ENCODE results near the gene TRIM17.

The TRIM17 gene

DNA sequence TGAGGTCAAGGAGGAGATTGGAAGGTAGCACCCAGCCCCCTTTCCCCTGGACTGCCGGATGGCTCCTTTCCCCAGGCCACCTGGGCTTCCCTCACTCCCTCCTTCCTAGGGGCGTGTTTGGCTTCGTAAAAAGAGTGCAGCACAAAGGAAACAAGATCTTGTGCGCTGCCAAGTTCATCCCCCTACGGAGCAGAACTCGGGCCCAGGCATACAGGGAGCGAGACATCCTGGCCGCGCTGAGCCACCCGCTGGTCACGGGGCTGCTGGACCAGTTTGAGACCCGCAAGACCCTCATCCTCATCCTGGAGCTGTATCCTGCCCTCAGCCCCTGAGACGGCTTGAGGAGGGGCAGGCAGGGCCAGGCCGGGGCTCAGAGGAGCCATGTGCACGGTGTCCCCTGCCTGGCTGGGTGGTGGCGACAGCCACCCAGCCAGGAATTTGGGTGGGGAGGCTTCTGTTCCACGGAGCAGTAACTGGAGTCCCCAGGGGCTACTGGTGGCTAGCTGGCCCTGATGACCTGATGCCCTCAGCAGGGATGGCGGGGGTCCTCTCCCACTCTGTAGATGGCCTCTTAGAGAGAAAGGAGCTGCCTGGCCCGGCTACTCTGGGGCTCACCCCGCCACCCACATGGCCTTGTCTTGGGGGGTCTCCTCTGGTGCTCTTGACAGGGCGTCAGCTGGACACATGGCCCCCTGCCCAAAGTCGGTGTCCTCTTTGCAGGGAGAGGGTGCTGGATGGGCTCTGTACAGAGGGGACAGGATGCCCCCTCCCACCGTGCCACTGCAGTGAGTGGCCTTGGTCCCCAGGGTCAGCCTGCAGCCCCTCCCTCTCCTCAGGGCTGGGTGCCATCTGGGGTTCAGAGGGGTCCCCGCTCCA lies 49.6 kb downstream of the TRIM17 start:
- H3K9me3 ChIP-seq (ENCODE audit: insufficient read depth, low read depth, low read length), result no peaks in the 10 kb centered on the region
- H3K9ac ChIP-seq (ENCODE audit: low read depth, low read length, poor library complexity, severe bottlenecking), result no peak overlapping the region
- no peaks in the 10 kb centered on the region for H3K27me3 ChIP-seq (ENCODE audit: insufficient read depth, low read length, poor library complexity, severe bottlenecking)
- H3K4me1 ChIP-seq (ENCODE audit: insufficient read depth, low read length, poor library complexity, severe bottlenecking), result no peaks in the 10 kb centered on the region
- TF ChIP-seq CTCF (conservative IDR thresholded peaks at IDR 0.05; ENCODE audit: low read length) (no peak), EZH2phosphoT487 (IDR thresholded peaks at IDR 0.05; ENCODE audit: borderline replicate concordance) (no peak)
- no peak overlapping the region for H3K4me3 ChIP-seq (ENCODE audit: low read length, poor library complexity, severe bottlenecking)
- H3K36me3 ChIP-seq (ENCODE audit: insufficient read depth, low read length), result no peaks in the 10 kb centered on the region
- no peaks in the 10 kb centered on the region for H4K20me1 ChIP-seq (ENCODE audit: insufficient read depth, low read length, poor library complexity, severe bottlenecking)
- no peak overlapping the region for H2AFZ ChIP-seq (ENCODE audit: low read length)
- no peaks in the 10 kb centered on the region for H3F3A ChIP-seq (ENCODE audit: low read depth)
- no peak overlapping the region for H3K4me2 ChIP-seq (ENCODE audit: low read depth, low read length, poor library complexity, severe bottlenecking)
- H3K9me2 ChIP-seq (replicated peaks; ENCODE audit: low read depth, low read length), result no peaks in the 10 kb centered on the region
- H3K79me2 ChIP-seq (ENCODE audit: insufficient read depth, low read length), result no peaks in the 10 kb centered on the region

DNA sequence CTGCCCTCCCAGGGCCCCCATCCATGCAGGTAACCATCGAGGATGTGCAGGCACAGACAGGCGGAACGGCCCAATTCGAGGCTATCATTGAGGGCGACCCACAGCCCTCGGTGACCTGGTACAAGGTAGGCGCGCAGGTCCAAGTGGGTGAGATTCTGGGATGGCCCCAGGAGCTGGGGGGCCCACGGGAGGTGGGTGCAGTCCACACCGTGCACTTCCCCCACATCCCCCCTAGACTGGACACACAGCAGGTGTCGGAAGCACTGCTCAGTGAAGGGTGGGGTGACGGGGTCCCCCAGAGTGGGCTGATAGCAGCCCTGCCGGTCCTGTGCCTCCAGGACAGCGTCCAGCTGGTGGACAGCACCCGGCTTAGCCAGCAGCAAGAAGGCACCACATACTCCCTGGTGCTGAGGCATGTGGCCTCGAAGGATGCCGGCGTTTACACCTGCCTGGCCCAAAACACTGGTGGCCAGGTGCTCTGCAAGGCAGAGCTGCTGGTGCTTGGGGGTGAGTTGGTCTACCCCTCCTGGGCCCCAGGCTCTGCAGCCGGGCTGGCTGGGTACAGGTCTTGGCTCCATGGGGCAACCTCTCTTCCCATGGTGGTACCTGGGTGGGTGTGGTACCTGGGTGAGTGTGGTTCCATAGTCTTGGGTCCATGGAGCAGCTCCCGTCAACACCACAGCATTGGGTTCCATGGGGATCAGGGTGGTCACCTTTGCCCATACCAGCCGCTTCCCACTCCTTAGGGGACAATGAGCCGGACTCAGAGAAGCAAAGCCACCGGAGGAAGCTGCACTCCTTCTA lies 50.4 kb downstream of the TRIM17 start:
- no peak overlapping the region for H3K9ac ChIP-seq (ENCODE audit: low read depth, low read length, poor library complexity, severe bottlenecking)
- no peaks in the 10 kb centered on the region for H3K79me2 ChIP-seq (ENCODE audit: insufficient read depth, low read length)
- no peak overlapping the region for H3K4me3 ChIP-seq (ENCODE audit: low read length, poor library complexity, severe bottlenecking)
- H3K4me2 ChIP-seq (ENCODE audit: low read depth, low read length, poor library complexity, severe bottlenecking), result no peak overlapping the region
- H4K20me1 ChIP-seq (ENCODE audit: insufficient read depth, low read length, poor library complexity, severe bottlenecking), result no peaks in the 10 kb centered on the region
- TF ChIP-seq EZH2phosphoT487 (IDR thresholded peaks at IDR 0.05; ENCODE audit: borderline replicate concordance) (no peak), CTCF (conservative IDR thresholded peaks at IDR 0.05; ENCODE audit: low read length) (no peak)
- no peaks in the 10 kb centered on the region for H3K4me1 ChIP-seq (ENCODE audit: insufficient read depth, low read length, poor library complexity, severe bottlenecking)
- H3K36me3 ChIP-seq (ENCODE audit: insufficient read depth, low read length), result no peaks in the 10 kb centered on the region
- no peaks in the 10 kb centered on the region for H3K27me3 ChIP-seq (ENCODE audit: insufficient read depth, low read length, poor library complexity, severe bottlenecking)
- no peaks in the 10 kb centered on the region for H3F3A ChIP-seq (ENCODE audit: low read depth)
- H3K9me2 ChIP-seq (replicated peaks; ENCODE audit: low read depth, low read length), result no peaks in the 10 kb centered on the region
- H3K9me3 ChIP-seq (ENCODE audit: insufficient read depth, low read depth, low read length), result no peaks in the 10 kb centered on the region
- H2AFZ ChIP-seq (ENCODE audit: low read length), result no peak overlapping the region

DNA sequence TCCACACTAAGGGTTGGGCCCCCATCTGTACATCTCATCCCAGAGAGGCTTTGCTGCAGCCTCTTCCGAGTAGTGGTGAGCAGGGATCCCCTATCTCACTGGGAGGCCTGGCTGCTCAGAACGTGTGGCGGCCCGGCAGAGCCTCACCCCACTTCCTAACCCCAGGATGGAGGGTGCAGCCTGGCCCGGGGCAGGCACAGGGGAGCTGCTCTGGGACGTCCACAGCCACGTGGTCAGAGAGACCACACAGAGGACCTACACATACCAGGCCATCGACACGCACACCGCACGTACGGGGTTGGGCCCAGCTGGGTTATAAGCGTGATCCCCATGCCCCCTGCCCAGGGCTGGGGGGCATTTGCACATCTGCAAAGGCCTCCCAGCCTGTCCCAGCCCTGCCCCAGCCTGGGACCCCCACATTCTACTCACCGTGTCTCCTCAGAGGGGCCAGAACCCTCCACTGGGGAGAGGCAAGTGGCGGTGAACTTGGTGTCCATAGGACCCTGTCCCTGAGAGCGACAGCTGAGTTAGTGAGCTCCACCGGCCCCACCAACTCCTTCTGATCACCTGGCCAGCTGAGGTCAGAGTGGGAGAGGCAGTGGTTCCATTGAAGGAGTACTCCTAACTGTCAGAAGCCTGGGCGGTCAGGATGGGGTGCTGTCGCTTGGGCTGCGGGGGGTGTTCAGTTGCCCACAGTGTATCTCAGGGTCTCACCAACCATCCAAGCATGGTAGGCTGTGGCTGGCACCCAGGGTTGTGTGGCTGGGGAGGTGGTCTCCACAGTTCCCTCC lies 51.2 kb downstream of the TRIM17 start:
- Histone ChIP-seq H2AFZ (ENCODE audit: low read length) (no peak overlapping the region), H3K9me3 (ENCODE audit: insufficient read depth, low read depth, low read length) (no peaks in the 10 kb centered on the region), H3K79me2 (ENCODE audit: insufficient read depth, low read length) (no peaks in the 10 kb centered on the region), H3K36me3 (ENCODE audit: insufficient read depth, low read length) (no peaks in the 10 kb centered on the region), H3F3A (ENCODE audit: low read depth) (no peaks in the 10 kb centered on the region), H3K9me2 (replicated peaks; ENCODE audit: low read depth, low read length) (no peaks in the 10 kb centered on the region), H3K9ac (ENCODE audit: low read depth, low read length, poor library complexity, severe bottlenecking) (no peak overlapping the region), H3K4me2 (ENCODE audit: low read depth, low read length, poor library complexity, severe bottlenecking) (no peak overlapping the region), H3K4me1 (ENCODE audit: insufficient read depth, low read length, poor library complexity, severe bottlenecking) (no peaks in the 10 kb centered on the region), H4K20me1 (ENCODE audit: insufficient read depth, low read length, poor library complexity, severe bottlenecking) (no peaks in the 10 kb centered on the region), H3K27me3 (ENCODE audit: insufficient read depth, low read length, poor library complexity, severe bottlenecking) (no peaks in the 10 kb centered on the region), H3K4me3 (ENCODE audit: low read length, poor library complexity, severe bottlenecking) (no peak overlapping the region)
- TF ChIP-seq CTCF (conservative IDR thresholded peaks at IDR 0.05; ENCODE audit: low read length) (no peak), EZH2phosphoT487 (IDR thresholded peaks at IDR 0.05; ENCODE audit: borderline replicate concordance) (no peak)

Measured in Loucy (cell line).